ENCODE data around the gene MTHFD1L.

GRCh38 chr6:150841697-150842096, 23.8 kb upstream of the MTHFD1L start:
- TF ChIP-seq POLR2AphosphoS5 (IDR thresholded peaks at IDR 0.05; ENCODE audit: low read depth, low read length), result no peak
- TF ChIP-seq CTCF (IDR thresholded peaks at IDR 0.05; ENCODE audit: control extremely low read depth in 1 of 3, insufficient read depth in 1 of 3, low read depth in 1 of 3, low read length in 3 of 3), result no peak
- no peak for TF ChIP-seq EZH2 (IDR thresholded peaks at IDR 0.05; ENCODE audit: low read depth, low read length, severe bottlenecking)
- no peak for TF ChIP-seq MAX (IDR thresholded peaks at IDR 0.05)
- TF ChIP-seq EP300 (IDR thresholded peaks at IDR 0.05; ENCODE audit: borderline replicate concordance in 1 of 2, low read depth in 2 of 2, low read length in 2 of 2), result no peak
- TF ChIP-seq ZNF274 (IDR thresholded peaks at IDR 0.05; ENCODE audit: borderline replicate concordance, extremely low read depth, low read length), result no peak
- TF ChIP-seq BRCA1 (IDR thresholded peaks at IDR 0.05; ENCODE audit: low read depth, low read length), result no peak
- TF ChIP-seq POLR2A (IDR thresholded peaks at IDR 0.05; ENCODE audit: control extremely low read depth in 1 of 2, low read depth in 2 of 2, low read length in 2 of 2), result no peak

Measured in H1 (cell line).